Measurements from ENCODE around the gene ATRIP. TPM values are rescaled to one million over a fixed set of nuclear protein-coding genes. Genes with fewer than 3 reads are reported as not detected.

Gene ATRIP
- total and polyA plus RNA-seq, 8 donors = 2.0 to 4.8 (median 3.0) TPM

DNA sequence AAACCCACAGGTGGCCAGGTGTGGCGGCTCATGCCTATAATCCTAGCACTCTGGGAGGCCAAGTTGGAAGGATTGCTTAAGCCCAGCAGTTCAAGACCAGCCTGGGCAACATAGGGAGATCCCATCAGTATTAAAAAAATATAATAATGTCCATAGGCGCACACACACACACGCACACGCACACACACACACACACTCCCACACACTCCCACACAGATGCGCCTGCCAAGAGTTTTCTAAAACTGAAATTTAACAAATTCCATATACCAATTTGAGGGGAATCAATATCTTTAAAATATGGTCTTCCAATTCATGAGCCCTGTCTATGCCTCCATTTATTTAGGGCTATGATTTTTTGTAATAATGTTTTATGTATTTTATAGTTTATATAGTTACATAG, 40.4 kb downstream of the ATRIP start:
- no peaks in the 10 kb centered on the region for H3K36me3 ChIP-seq
- no peak overlapping the region for H3K27ac ChIP-seq
- WGBS, 2 donors = 91 to 97% methylated on average over 5 of the region's 5 CpGs
- no peak for DNase-seq
- no peaks in the 10 kb centered on the region for H3K4me1 ChIP-seq
- H3K4me3 ChIP-seq = no peak overlapping the region
- ATAC-seq = no peak
- no peaks in the 10 kb centered on the region for H3K9me3 ChIP-seq
- no peak for FAIRE-seq
- intact Hi-C loops (cut with DNase I) = no loop called here
- TF ChIP-seq CTCF (IDR thresholded peaks at IDR 0.05) = no peak
- H3K27me3 ChIP-seq = no peaks in the 10 kb centered on the region

GRCh38 chr3:48492461-48493202, 46.1 kb downstream of the ATRIP start:
- no peaks in the 10 kb centered on the region for H3K36me3 ChIP-seq
- 81 to 86% methylated on average over 7 of the region's 7 CpGs for WGBS, 2 donors
- ATAC-seq = peak in 1 of 4 donors; percentile 41
- no peak for DNase-seq
- H3K27me3 ChIP-seq = no peaks in the 10 kb centered on the region
- H3K4me3 ChIP-seq = no peak overlapping the region
- no peaks in the 10 kb centered on the region for H3K9me3 ChIP-seq
- no peaks in the 10 kb centered on the region for H3K4me1 ChIP-seq
- intact Hi-C loops (cut with DNase I) = no loop called here
- no peak for TF ChIP-seq CTCF (IDR thresholded peaks at IDR 0.05)
- FAIRE-seq = no peak
- no peak overlapping the region for H3K27ac ChIP-seq

DNA sequence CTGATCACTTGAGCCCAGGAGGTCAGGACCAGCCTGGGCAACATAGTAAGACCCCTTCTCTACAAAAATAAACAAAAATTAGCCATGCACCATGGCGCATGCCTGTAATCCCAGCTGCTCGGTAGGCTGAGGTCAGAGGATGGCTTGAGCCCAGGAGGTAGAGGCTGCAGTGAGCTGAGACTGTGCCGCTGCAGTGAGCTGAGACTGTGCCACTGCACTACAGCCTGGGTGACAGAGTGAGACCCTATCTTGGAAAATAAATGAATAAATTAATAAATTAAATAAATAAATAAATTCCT, 46.6 kb downstream of the ATRIP start:
- peak in 1 of 6 donors; percentile 3 for DNase-seq
- no peaks in the 10 kb centered on the region for H3K27me3 ChIP-seq
- ATAC-seq = no peak
- no peaks in the 10 kb centered on the region for H3K4me1 ChIP-seq
- no peak overlapping the region for H3K27ac ChIP-seq
- H3K9me3 ChIP-seq = no peaks in the 10 kb centered on the region
- no peak for TF ChIP-seq CTCF (IDR thresholded peaks at IDR 0.05)
- WGBS, 2 donors = 91 to 96% methylated on average over 3 of the region's 3 CpGs
- H3K36me3 ChIP-seq = no peaks in the 10 kb centered on the region
- H3K4me3 ChIP-seq = no peak overlapping the region
- intact Hi-C loops (cut with DNase I) = no loop called here
- FAIRE-seq = no peak

GRCh38 chr3:48500656-48501055, 54.1 kb downstream of the ATRIP start:
- 94 to 95% methylated on average over 5 of the region's 5 CpGs for WGBS, 2 donors
- DNase-seq = peak in 1 of 6 donors; percentile 23
- no peak overlapping the region for H3K27ac ChIP-seq
- no peaks in the 10 kb centered on the region for H3K9me3 ChIP-seq
- no peak for ATAC-seq
- FAIRE-seq = no peak
- H3K4me3 ChIP-seq = no peak overlapping the region
- H3K36me3 ChIP-seq = no peaks in the 10 kb centered on the region
- TF ChIP-seq CTCF (IDR thresholded peaks at IDR 0.05) = no peak
- intact Hi-C loops (cut with DNase I) = no loop called here
- peaks cover 0 to 7% (median 0%) of the 10 kb centered on the region in 3 donors for H3K4me1 ChIP-seq
- H3K27me3 ChIP-seq = no peaks in the 10 kb centered on the region

DNA sequence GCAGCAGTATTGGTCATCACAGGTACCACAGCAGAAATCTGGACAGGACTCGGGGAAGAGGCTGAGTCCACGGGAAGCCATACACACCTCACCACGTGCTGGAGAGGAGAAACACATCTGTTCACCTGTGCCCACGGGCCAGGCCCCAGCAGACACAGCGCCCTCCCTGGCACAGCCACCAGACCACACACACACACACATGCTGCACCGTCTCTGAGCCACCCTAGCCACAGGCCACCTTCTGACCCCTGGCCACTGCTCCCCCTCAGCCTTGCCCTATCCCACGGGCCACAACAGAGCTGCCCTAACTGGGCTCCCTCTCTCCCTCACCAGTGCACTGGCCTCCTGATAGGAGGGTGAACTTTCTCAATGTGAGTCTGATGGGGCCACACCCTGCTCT, 54.7 kb downstream of the ATRIP start:
- no peak overlapping the region for H3K4me3 ChIP-seq
- no peak for ATAC-seq
- peaks cover 0 to 7% (median 0%) of the 10 kb centered on the region in 3 donors for H3K4me1 ChIP-seq
- H3K36me3 ChIP-seq = no peaks in the 10 kb centered on the region
- intact Hi-C loops (cut with DNase I) = no loop called here
- DNase-seq = peak in 1 of 6 donors; percentile 41
- 79 to 81% methylated on average over 7 of the region's 7 CpGs for WGBS, 2 donors
- TF ChIP-seq CTCF (IDR thresholded peaks at IDR 0.05) = no peak
- no peaks in the 10 kb centered on the region for H3K9me3 ChIP-seq
- FAIRE-seq = no peak
- H3K27me3 ChIP-seq = no peaks in the 10 kb centered on the region
- no peak overlapping the region for H3K27ac ChIP-seq

Data from pancreas (tissue), 10 donors.